Measurements from ENCODE around the gene PRPH2.

The PRPH2 gene

DNA sequence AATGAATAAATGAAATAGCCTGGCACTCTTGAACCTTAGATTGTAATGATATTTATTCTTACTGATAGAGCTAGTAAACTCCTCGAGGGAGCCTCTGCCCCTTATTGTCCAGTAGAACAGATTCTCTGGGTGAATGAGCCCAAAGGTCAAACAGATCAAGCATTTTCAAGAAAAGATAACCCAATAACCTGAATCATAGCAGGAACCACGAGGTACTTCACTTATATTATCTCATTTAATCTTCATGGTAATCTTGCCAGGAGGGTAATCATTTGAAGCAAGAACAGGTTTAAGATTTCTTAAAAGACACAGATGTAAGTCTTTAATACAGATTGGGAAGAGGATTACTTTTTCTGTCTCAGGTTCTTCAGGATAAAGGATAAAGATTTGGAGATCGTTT is 40.6 kb upstream of the PRPH2 start:
- Histone ChIP-seq H3K27ac (ENCODE audit: low read depth, low read length) (no peak overlapping the region), H4K20me1 (ENCODE audit: control insufficient read depth, insufficient read depth, low read depth, low read length) (no peaks in the 10 kb centered on the region), H3K4me2 (ENCODE audit: low read length) (no peak overlapping the region), H3K4me3 (ENCODE audit: low read length) (no peak overlapping the region), H3K9me2 (replicated peaks; ENCODE audit: control insufficient read depth, low read length) (no peaks in the 10 kb centered on the region), H3K9me3 (ENCODE audit: control insufficient read depth, insufficient read depth, low read length) (no peaks in the 10 kb centered on the region), H3F3A (ENCODE audit: control insufficient read depth, insufficient read depth) (peaks cover 2% of the 10 kb centered on the region; the same call in 1 of the 2 replicates), H3K36me3 (ENCODE audit: control insufficient read depth, low read length) (no peaks in the 10 kb centered on the region; the same call in 1 of the 2 replicates), H3K27me3 (ENCODE audit: control insufficient read depth, low read length) (no peaks in the 10 kb centered on the region), H3K79me2 (ENCODE audit: control insufficient read depth, low read length) (no peaks in the 10 kb centered on the region), H3K4me1 (ENCODE audit: control insufficient read depth, low read length) (no peaks in the 10 kb centered on the region; the same call in 1 of the 2 replicates)
- TF ChIP-seq, protein P1, sequence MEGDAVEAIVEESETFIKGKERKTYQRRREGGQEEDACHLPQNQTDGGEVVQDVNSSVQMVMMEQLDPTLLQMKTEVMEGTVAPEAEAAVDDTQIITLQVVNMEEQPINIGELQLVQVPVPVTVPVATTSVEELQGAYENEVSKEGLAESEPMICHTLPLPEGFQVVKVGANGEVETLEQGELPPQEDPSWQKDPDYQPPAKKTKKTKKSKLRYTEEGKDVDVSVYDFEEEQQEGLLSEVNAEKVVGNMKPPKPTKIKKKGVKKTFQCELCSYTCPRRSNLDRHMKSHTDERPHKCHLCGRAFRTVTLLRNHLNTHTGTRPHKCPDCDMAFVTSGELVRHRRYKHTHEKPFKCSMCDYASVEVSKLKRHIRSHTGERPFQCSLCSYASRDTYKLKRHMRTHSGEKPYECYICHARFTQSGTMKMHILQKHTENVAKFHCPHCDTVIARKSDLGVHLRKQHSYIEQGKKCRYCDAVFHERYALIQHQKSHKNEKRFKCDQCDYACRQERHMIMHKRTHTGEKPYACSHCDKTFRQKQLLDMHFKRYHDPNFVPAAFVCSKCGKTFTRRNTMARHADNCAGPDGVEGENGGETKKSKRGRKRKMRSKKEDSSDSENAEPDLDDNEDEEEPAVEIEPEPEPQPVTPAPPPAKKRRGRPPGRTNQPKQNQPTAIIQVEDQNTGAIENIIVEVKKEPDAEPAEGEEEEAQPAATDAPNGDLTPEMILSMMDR (IDR thresholded peaks at IDR 0.05; ENCODE audit: low read depth, low read length, poor library complexity, severe bottlenecking): no peak
- no peak for TF ChIP-seq EZH2phosphoT487 (IDR thresholded peaks at IDR 0.05; ENCODE audit: borderline replicate concordance, low read length)

DNA sequence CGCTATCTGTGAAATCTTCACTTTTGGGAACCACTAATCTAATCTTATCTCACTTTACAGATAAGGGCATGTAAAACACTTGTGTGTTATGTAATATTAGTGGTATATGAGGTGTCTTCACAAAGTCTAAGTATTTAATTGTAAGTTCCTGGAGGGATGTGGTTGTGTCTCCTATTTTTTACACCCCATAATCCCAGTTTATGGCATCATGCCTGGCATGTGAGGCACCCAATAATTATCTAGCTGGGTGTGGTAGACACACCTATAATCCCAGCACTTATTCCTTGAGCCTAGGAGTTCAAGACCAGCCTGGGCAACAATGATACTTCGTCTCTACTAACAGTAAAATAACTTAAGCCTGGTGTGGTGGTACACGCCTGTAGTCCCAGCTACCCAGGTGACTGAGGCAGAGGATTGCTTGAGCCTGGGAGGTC is 40.0 kb upstream of the PRPH2 start:
- no peaks in the 10 kb centered on the region; the same call in 1 of the 2 replicates for H3K36me3 ChIP-seq (ENCODE audit: control insufficient read depth, low read length)

DNA sequence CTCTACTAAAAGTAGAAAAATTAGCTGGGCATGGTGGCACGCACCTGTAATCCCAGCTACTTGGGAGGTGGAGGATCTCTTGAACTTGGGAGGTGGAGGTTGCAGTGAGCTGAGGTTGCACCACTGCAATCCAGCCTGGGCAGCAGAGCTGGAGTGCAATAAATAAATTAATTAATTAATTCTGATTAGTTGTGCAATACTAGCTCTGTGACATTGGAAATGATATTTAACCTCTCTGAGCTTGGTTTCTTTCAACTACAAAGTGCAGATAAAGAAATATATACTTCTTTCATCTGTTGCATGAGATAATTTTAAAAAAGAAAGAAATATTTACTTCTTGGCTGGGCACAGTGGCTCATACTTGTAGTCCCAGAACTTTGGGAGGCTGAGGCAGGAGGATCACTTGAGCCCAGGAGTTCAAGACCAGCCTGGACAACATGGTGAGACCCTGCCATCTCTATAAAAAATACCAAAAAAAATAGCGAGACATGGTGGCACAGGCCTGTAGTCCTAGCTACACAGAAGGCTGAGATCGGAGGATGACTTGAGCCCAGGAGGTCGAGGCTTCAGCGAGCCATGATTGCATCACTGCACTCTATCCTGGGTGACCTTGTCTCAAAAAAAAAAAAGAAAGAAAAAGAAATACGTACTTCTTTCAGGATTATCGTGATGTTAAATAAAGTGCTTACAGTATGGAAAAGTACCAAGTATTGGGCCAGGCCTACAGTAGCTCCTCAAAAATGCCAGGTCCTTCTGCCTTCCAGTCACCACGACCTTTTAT is 39.1 kb upstream of the PRPH2 start:
- no peaks in the 10 kb centered on the region for H3K9me3 ChIP-seq (ENCODE audit: control insufficient read depth, insufficient read depth, low read length)
- no peaks in the 10 kb centered on the region for H4K20me1 ChIP-seq (ENCODE audit: control insufficient read depth, insufficient read depth, low read depth, low read length)
- H3K4me3 ChIP-seq (ENCODE audit: low read length): no peak overlapping the region
- H3K4me2 ChIP-seq (ENCODE audit: low read length): no peak overlapping the region
- H3K4me1 ChIP-seq (ENCODE audit: control insufficient read depth, low read length): peaks cover 10% of the 10 kb centered on the region
- no peak overlapping the region for H3K27ac ChIP-seq (ENCODE audit: low read depth, low read length)
- H3F3A ChIP-seq (ENCODE audit: control insufficient read depth, insufficient read depth): no peaks in the 10 kb centered on the region; the same call in 1 of the 2 replicates
- no peaks in the 10 kb centered on the region for H3K9me2 ChIP-seq (replicated peaks; ENCODE audit: control insufficient read depth, low read length)
- H3K79me2 ChIP-seq (ENCODE audit: control insufficient read depth, low read length): no peaks in the 10 kb centered on the region
- no peaks in the 10 kb centered on the region; the same call in 1 of the 2 replicates for H3K36me3 ChIP-seq (ENCODE audit: control insufficient read depth, low read length)
- TF ChIP-seq EZH2phosphoT487 (IDR thresholded peaks at IDR 0.05; ENCODE audit: borderline replicate concordance, low read length): no peak
- TF ChIP-seq, protein P1 (IDR thresholded peaks at IDR 0.05; ENCODE audit: low read depth, low read length, poor library complexity, severe bottlenecking): no peak
- H3K27me3 ChIP-seq (ENCODE audit: control insufficient read depth, low read length): no peaks in the 10 kb centered on the region

More for the DNA sequence above, 40.0 kb upstream of the PRPH2 start:
- Histone ChIP-seq H3K9me3 (ENCODE audit: control insufficient read depth, insufficient read depth, low read length) (no peaks in the 10 kb centered on the region), H3K4me3 (ENCODE audit: low read length) (no peak overlapping the region), H3K4me2 (ENCODE audit: low read length) (no peak overlapping the region), H3K27ac (ENCODE audit: low read depth, low read length) (no peak overlapping the region), H3K9me2 (replicated peaks; ENCODE audit: control insufficient read depth, low read length) (no peaks in the 10 kb centered on the region), H3K4me1 (ENCODE audit: control insufficient read depth, low read length) (peaks cover 5% of the 10 kb centered on the region), H3K27me3 (ENCODE audit: control insufficient read depth, low read length) (no peaks in the 10 kb centered on the region), H4K20me1 (ENCODE audit: control insufficient read depth, insufficient read depth, low read depth, low read length) (no peaks in the 10 kb centered on the region), H3K79me2 (ENCODE audit: control insufficient read depth, low read length) (no peaks in the 10 kb centered on the region), H3F3A (ENCODE audit: control insufficient read depth, insufficient read depth) (peaks cover 2% of the 10 kb centered on the region; the same call in 1 of the 2 replicates)
- no peak for TF ChIP-seq EZH2phosphoT487 (IDR thresholded peaks at IDR 0.05; ENCODE audit: borderline replicate concordance, low read length)
- TF ChIP-seq, protein P1 (IDR thresholded peaks at IDR 0.05; ENCODE audit: low read depth, low read length, poor library complexity, severe bottlenecking): no peak
